Mucosa of gallbladder (tissue), 1 donor: ENCODE data around the gene GLIS2. TPM values are rescaled to one million over a fixed set of nuclear protein-coding genes. Genes with fewer than 3 reads are reported as not detected.

ENCODE experiments used
- DNase-seq: peaks from one replicate; pipeline ENCODE4 v3.0.0-alpha.2; 2020; ENCODE audit warnings: low spot score
- total RNA-seq: library from RNA; stranded (reverse); gene quantifications from one replicate; pipeline ENCODE4 v1.2.1, GENCODE V29; 2021
- donor health status: DM: no; HTN: no; CAD: no.

The GLIS2 gene
- total RNA-seq, 1 donor from 2014 or later, result 22.2 TPM

DNA sequence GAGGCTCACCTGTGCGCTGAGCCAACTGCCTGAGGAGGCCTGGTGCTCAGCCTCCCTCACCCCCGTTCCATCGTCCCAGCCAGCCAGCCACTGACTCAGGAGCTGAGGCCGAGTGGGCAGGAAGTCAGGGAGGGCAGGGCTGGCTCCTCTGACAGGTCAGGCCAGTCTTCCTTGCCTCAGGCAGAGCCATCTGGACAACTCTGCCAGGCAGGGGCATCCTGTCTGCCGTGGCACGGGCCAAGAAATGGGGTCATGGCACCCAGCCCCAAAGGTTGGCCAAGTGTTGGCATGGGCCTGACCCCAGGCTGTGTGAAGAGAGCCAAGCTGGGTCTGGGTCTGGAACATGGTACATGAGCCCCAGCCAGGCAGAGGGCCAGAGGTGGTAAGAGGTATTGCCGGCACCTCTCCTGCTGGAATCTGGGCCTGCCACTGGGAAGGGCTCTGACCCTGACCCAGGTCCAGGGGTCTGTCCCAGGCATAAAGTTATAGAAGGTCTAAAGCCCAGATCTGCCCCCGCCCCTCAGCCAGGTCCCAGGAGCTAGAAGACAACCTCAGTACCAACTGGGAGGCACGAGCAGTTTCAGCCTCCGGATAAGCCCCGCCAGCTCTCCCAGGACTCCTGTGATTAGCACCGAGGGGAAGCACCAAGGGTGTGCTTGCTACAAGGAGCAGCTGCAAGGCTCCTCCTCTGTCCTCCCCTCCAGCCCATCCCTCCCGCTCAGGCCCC, 53.3 kb downstream of the GLIS2 start:
- no peak for DNase-seq

DNA sequence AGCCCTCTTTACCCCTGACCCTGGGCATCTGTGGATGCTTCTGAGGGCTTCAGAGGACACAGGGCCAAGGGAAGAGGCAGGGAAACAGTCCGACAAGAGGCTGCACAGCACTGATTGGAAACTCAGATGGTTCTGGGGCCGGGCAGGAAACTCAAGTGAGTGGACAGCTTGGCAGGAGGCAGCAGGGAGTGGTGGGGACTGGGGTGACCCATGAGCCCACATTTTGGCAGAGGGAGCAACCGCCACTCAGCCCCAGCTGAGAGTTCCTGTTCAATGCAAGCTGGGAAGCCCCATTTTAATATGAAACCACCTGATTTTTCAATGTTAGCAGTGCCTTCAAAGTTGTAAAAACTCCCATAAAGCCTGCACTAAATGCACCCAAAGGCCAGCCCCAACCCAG, 54.3 kb downstream of the GLIS2 start:
- no peak for DNase-seq

- peak; percentile 53 for DNase-seq
Measured at GRCh38 chr16:4370570-4371356, 54.9 kb downstream of the GLIS2 start.

DNA sequence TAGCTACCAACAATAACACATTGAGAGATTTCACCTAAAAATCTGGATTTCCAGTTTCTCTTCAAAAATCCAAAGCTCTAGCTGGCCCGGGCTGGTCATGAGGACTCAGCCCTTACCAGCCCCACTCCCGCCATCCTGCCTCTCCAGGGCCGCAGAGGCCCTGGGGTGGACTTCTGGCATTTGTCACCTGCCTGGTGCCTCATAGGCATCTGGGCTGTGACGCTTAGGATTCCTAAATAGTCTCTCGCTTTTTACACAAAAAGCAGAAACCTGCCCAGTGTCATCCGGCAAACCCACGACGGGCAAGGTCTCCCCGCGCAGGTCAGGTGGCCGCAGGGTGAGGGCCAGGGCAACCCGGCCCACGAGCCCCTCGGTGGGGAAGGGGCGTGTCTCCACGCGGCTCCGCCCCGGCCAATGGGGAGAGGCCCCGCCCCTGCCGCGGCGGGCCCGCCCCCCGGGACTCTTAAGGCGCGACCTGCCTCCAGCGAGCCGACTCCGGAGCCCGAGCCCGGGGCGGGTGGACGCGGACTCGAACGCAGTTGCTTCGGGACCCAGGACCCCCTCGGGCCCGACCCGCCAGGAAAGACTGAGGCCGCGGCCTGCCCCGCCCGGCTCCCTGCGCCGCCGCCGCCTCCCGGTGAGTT, 55.6 kb downstream of the GLIS2 start, which contains the start of gene VASN:
Gene VASN (plus strand): TSS at position 492 of the 644 bp plus-strand sequence. CDS start 9,030 bp downstream, outside the sequence.
- DNase-seq, result peak; percentile 80

GRCh38 chr16:4372001-4372577, 56.2 kb downstream of the GLIS2 start:
- DNase-seq, result no peak

DNA sequence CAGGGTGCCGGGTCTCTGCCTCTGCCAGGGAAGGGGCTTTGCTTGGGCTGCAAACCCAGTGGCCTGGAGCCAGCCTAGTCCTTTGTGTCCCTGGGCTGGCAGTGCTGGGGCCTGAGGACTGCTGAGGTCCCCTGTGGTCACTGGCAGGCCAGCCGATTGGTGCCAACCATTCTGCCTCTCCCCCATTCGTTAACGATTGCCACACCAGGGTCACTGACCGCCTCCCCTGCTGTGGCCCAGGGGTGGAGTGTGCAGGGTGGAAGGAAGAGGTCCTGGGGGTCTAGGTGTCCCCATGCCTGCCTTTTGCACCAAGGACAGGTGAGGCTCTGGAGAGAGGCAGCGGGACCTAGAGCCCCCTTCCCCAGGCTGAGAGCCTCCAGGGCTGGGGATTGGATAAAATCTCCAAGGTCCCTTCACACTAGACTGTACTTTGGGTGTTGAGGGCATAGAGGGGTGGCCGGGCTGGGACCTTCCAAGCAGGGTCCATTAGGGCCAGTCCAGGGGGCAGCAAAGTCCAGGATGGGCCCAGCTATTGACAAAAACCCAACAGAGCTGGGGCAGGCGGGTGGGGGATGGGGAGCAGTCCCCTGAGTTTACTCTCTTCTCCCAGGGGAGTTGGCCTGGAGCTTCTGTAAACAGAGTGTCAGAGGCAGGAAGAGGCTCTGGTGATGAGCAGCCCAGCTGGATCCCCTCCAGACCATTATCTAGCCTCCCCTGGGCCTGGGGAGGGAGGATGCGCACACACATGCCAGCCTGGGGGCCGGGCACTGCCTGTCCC, 56.9 kb downstream of the GLIS2 start:
- DNase-seq, result no peak

DNA sequence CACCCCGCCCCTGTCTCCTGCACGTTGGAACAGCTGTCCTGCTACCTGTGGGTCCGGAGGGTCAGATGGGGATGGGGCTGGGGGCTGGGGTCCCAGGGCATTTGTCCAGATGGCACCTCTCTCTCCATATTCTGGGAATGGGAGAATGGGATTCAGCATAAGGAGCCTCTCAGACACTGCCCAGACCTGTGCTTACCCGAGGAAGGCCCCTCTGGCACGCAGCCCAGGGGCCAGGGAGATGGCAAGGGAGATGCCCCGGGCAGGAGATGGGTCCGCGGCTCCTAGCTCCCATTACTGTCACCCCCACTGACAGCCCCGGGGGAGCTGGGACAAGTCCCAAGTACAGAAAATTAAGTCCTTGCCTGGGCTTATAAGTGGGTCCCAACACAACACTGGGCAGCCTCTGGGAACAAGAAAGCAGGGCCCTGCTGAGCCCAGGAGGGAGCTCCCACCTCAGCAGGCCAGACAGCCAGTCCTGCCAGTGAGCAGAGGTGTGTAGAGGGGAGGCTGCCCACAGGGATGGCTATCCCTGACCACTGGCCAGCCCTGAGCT, 57.6 kb downstream of the GLIS2 start:
- DNase-seq, result no peak

GRCh38 chr16:4373909-4374742, 58.3 kb downstream of the GLIS2 start:
- DNase-seq, result peak; percentile 88

- no peak for DNase-seq
Measured at GRCh38 chr16:4375717-4376116, 59.9 kb downstream of the GLIS2 start.

- DNase-seq, result peak; percentile 89
Measured at GRCh38 chr16:4376126-4376892, 60.4 kb downstream of the GLIS2 start.

DNA sequence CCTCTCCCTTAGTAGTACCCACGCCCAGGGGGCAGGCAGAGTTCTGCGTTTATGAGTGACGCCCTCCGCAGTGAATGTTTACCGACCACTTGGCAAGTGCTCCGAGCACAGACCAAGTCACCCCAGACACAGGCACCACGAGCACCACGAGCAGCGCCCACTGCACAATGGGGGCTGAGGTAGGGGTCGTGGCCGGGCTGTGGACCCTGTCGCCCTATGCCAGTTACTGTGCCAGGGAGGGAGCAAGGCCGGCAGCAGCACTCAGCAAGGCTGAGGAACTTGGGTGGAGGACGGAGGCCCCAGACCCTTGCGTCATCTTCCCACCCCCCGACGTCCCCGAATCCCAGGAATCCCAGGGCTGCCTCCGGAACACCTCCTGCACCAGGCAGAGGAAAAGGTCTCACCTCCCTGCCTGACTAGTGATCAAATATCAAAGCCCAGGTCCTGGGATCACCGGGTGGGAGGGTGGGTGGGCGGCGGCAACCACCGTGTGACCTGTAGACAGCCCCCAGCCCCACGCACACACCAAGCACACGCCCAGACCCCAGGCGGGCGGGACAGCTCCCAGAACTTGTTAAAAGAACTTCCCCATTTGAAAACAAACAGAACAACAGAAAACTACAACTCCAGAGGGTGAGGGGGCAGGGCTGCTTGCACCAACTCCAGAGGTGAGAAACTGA, 61.2 kb downstream of the GLIS2 start:
- DNase-seq, result no peak

DNA sequence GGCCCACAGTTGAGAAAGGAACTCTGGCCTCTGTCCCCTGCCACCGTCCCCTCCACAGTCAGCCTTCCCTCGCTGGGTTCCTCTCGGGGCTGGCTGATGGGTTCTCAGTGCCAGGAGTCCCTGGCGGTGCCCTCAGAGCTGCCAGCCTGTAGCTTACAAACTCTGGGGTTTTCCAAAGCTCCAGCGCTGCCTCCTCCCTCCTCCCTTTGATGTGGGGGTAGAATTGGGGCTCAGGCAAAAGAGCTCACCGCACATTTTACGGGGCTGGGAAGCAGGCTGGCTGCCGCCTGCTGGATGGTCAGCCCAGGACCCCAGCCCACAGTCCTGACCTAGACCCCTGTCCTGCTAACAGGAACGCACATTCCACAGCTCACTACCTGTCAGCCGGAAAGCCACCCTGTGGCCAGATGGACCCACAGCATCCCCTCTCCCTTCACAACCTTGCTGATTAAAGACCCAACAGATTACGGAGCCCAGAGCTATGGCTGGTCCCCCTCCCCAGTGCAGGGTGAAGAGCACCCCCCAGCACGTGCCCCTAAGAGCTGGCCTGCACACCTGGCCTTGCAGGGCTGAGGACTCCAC, 61.8 kb downstream of the GLIS2 start:
- DNase-seq, result no peak

DNA sequence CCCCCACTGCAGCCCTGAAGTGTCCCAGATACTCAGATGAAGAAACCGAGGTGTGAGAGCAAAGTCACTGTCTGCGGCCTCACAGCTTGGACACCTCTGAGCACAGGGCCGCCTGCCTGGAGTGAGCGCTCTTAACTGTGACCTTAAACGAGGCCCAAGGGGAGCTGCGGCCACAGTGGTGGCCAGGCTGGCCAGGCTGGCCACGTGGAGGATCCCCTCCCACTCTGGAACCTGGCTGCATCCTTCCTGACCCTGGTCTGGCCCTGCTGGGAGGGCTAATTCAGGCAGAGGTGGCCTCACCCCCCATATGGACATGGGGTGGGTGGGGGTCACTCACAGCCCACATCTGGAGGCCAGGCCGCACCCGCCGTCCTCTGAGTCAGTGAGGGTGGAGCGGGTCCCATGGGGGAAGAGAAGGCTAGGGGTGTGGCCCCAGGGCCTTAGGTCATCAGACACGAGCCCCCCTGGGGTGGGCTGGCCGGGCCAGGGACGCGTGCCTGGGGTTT, 62.3 kb downstream of the GLIS2 start:
- no peak for DNase-seq

GRCh38 chr16:4378999-4379690, 63.3 kb downstream of the GLIS2 start:
- DNase-seq, result no peak

DNA sequence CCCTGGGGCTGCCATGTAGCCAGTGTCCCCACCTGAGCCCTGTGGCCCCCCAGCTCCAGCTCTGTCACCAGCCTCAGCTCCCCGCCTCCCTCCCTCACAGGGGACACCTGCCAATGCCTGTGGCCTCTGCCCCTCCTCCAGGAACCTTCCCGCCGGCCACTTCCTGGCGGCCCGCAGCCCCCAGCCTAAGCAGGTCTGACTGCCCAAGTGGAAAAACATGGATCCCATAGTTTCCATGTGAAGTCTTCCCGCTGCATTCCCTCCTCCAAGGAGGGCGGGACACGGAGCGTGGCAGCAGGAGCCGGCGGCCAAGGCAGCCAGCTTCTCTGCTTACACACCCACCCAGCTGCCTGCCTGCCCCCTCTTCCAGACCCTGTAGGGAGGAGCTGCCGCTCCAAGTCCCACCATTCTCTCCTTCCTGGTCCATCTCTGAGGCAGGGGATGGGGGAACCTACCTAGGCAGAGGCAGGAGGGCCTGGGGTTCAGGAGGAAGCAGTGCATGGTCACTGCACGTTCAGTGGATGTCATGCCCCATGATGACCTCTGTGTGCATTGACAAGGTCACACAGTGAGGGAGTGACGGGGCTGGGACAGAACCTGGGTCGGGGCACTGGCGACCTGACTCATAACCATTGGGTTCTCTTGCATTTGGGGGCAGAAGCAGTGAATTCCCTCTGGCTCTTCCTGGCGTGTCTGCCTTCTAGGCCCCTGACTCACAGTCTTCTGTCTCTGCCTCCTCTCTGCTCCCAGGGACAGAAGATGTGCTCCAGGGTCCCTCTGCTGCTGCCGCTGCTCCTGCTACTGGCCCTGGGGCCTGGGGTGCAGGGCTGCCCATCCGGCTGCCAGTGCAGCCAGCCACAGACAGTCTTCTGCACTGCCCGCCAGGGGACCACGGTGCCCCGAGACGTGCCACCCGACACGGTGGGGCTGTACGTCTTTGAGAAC, 64.5 kb downstream of the GLIS2 start:
- DNase-seq, result no peak
